Measurements from ENCODE around the gene RBP2.

DNA sequence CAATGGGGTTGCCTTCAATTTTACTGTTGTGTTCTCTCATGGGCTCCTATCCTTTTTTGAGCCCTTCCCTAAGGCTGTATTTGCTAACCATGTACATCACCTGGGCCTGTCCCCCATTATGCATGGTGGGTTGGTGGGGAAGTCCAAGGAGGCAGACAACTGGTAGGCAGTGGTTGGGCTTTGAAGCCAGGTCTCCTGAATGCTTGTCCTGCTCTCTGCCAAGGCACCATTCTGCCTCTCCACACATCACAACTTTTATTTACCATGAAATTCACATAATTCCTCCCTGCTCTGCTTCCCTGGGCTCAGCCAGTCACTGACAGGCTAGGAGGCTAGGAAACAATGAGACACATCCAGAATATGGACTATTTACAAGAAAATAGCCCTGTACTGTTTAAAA lies 45.8 kb downstream of the RBP2 start:
- no peak for TF ChIP-seq POLR2AphosphoS5 (IDR thresholded peaks at IDR 0.05; ENCODE audit: insufficient read depth, low read depth, low read length)
- TF ChIP-seq, protein P1, sequence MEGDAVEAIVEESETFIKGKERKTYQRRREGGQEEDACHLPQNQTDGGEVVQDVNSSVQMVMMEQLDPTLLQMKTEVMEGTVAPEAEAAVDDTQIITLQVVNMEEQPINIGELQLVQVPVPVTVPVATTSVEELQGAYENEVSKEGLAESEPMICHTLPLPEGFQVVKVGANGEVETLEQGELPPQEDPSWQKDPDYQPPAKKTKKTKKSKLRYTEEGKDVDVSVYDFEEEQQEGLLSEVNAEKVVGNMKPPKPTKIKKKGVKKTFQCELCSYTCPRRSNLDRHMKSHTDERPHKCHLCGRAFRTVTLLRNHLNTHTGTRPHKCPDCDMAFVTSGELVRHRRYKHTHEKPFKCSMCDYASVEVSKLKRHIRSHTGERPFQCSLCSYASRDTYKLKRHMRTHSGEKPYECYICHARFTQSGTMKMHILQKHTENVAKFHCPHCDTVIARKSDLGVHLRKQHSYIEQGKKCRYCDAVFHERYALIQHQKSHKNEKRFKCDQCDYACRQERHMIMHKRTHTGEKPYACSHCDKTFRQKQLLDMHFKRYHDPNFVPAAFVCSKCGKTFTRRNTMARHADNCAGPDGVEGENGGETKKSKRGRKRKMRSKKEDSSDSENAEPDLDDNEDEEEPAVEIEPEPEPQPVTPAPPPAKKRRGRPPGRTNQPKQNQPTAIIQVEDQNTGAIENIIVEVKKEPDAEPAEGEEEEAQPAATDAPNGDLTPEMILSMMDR (IDR thresholded peaks at IDR 0.05; ENCODE audit: extremely low read depth in 1 of 2, insufficient read depth in 1 of 2, low read depth in 1 of 2, low read length in 2 of 2): no peak
